ENCODE results near the gene ERMP1. TPM values are rescaled to one million over a fixed set of nuclear protein-coding genes. Genes with fewer than 3 reads are reported as not detected.
"Not testable (repeated sequence)": the region's sequence is repeated elsewhere in the genome, so short reads cannot be mapped to it uniquely, and the experiment has no call there.

The ERMP1 gene
- polyA plus RNA-seq, 10 donors = 6.6 to 12.6 (median 8.8) TPM

DNA sequence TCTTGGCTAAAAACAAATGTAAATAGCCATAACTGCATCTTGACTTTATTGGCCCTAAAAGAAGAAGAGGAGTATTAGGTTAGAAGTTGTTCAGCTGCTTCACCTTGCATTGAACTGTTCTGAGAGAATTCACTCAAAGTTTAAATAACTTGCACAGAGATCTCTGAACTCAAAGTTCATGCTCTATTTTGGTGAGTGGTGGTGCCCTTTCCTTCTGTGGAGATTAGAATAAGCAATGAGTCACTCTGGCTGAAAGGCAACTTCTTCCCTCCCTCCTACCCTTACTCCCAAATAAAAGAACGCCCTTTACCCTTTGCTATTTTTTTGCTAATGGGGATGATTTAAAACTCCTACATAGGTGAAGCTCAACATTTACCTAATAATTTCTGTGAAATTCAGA, 48.9 kb downstream of the ERMP1 start:
- no peak for DNase-seq

DNA sequence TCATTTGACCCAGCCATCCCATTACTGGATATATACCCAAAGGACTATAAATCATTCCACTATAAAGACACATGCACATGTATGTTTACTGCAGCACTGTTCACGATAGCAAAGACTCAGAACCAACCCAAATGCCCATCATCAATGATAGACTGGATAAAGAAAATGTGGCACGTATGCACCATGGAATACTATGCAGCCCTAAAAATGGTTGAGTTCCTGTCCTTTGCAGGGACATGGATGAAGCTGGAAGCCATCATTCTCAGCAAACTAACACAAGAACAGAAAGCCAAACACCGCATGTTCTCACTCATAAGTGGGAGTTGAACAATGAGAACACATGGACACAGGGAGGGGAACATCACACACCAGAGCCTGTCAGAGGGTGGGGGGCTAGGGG, 49.5 kb downstream of the ERMP1 start:
- not testable (repeated sequence) for DNase-seq

GRCh38 chr9:5779705-5780218, 53.2 kb downstream of the ERMP1 start:
- DNase-seq = not testable (repeated sequence)

DNA sequence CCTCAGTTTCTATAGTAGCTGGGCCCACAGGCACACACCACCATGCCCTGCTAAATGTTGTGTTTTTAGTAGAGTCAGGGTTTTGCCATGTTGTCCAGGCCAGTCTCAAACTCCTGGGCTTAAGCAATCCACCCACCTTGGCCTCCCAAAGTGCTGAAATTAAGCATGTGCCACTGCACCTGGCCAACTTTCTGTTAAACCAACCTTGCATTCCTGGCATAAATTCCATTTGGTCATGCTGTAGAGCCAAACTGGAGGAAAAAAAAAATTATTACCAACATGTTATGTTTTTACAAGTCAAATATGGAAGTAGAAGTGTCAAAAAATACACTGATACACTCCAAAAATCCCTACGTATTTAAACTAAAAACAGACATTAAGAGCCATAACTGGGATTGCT, 54.1 kb downstream of the ERMP1 start:
- DNase-seq = no peak

- DNase-seq = no peak
Observed at GRCh38 chr9:5773324-5773999, 59.5 kb downstream of the ERMP1 start.

GRCh38 chr9:5767968-5768932, 64.7 kb downstream of the ERMP1 start:
- DNase-seq = no peak

GRCh38 chr9:5764130-5764868, 68.6 kb downstream of the ERMP1 start:
- DNase-seq = no peak

DNA sequence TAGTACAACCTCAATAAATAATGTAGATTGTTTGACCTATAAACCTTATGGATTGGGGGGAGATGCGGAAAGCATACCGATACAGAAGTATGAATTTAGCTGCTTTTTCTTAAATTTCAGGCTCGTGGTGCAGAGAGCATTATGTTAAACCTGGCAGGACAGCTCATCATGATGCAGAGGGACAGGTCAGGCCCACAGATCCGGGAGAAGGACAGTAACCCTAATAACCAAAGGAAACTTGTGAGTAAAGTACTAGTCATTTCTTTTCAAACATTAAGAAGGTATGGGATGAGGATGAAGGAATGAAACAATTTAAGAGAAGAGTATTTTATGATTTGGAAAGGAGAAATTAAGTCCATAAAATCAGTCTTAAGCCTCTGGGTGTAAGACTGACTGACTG, 70.5 kb downstream of the ERMP1 start:
- DNase-seq = no peak

DNA sequence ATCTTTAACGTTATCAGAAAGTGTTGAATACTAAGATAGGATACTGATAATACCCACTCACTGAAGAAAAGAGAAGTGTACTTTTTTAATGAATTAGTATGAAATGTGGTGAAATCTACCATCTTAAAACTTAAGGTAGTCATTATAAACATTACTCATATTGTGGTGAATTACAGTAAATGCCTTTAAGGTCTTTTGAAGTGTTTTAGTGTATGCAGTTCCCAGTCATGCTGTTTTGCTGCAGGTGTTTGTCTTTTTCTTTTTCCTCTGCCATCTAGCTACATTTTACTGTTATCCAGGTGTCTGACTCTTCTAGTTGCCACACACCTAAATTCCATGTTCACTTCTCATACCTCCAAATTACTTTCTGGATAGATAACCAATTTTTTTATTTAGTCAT, 72.6 kb downstream of the ERMP1 start:
- DNase-seq = no peak

GRCh38 chr9:5756633-5757032, 76.3 kb downstream of the ERMP1 start:
- no peak for DNase-seq

DNA sequence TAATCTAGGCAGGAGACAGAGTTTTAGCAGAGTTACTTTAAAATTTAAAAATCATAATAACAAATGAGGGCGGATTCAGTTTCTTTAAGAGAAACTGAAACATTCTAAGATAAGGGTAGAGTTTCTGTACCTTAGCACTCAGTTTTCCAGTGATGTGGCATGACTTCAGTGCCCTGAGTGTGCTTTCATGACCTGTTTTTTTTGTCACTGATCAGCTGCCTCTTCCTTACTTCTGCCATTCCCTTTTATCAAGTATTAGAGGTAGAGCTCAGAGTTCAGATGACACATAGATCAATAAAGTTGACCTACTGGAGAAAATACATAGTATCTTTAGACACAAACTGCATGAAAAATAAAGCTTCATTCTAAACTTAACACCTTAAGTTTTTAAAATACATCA, 82.3 kb downstream of the ERMP1 start:
- DNase-seq = no peak

GRCh38 chr9:5749306-5749705, 83.6 kb downstream of the ERMP1 start:
- no peak for DNase-seq

DNA sequence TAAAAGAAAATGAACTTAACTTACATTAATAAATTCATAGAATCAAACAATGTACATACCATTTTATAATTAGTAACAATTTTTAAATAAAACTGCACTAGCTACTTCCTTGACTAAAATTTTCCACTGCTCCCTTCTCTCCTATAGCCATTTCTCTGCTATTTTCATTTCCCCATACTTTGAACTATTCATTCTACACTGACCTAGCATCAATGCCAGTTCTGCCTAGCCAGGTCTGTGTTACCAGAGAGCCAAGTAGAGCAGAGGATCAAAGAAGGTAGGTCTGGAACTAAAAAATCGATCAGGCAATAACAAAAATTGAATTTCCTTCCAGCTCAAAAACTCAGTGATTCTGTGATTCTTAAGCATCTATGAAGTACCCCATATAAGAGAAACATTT, 84.5 kb downstream of the ERMP1 start:
- no peak for DNase-seq

GRCh38 chr9:5743109-5743508, 89.8 kb downstream of the ERMP1 start:
- DNase-seq = no peak

- DNase-seq = no peak
Observed at GRCh38 chr9:5736563-5737346, 96.2 kb downstream of the ERMP1 start.

DNA sequence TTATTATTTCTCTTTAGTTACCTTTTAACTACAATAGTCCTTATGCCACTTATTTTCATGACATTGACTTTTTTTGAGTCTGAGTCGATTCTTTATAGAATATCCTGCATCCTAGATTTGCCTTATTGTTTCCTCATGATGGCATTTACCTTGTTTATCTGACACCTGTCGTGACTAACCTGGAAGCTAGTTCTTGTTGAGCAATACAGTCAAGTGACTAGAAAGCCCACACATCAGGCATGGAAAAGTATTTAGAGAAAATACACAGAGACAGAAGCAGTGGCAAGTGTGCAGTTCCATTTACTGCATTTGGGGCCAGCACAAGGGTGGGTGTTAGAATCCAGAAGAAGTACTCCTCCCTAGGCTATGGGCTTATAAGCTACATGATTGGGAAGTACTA, 97.8 kb downstream of the ERMP1 start:
- no peak for DNase-seq

Other genes with a start within 250 kb of the ERMP1 start
- 10 to 100 TPM; 14.5 to 21.8 (median 19.7) TPM for gene RIC1, start 204.0 kb downstream of the ERMP1 start, polyA plus RNA-seq (ENCODE audit: insufficient read length in 10 of 10)
- 10 to 100 TPM in 1 of 10 donors, 1 to 10 TPM in 3, under 1 TPM in 6; 0.23 to 11.0 (median 0.89) TPM for gene MLANA, start 57.8 kb upstream of the ERMP1 start, polyA plus RNA-seq (ENCODE audit: insufficient read length in 10 of 10)
- gene RANBP6, start 182.5 kb upstream of the ERMP1 start, polyA plus RNA-seq (ENCODE audit: insufficient read length in 10 of 10) = 10 to 100 TPM; 18.1 to 22.5 (median 20.7) TPM

Data from muscle of back (tissue), 11 donors.